ENCODE data around the gene IGSF21. TPM values are rescaled to one million over a fixed set of nuclear protein-coding genes. Genes with fewer than 3 reads are reported as not detected.

The IGSF21 gene
- total RNA-seq = not detected

DNA sequence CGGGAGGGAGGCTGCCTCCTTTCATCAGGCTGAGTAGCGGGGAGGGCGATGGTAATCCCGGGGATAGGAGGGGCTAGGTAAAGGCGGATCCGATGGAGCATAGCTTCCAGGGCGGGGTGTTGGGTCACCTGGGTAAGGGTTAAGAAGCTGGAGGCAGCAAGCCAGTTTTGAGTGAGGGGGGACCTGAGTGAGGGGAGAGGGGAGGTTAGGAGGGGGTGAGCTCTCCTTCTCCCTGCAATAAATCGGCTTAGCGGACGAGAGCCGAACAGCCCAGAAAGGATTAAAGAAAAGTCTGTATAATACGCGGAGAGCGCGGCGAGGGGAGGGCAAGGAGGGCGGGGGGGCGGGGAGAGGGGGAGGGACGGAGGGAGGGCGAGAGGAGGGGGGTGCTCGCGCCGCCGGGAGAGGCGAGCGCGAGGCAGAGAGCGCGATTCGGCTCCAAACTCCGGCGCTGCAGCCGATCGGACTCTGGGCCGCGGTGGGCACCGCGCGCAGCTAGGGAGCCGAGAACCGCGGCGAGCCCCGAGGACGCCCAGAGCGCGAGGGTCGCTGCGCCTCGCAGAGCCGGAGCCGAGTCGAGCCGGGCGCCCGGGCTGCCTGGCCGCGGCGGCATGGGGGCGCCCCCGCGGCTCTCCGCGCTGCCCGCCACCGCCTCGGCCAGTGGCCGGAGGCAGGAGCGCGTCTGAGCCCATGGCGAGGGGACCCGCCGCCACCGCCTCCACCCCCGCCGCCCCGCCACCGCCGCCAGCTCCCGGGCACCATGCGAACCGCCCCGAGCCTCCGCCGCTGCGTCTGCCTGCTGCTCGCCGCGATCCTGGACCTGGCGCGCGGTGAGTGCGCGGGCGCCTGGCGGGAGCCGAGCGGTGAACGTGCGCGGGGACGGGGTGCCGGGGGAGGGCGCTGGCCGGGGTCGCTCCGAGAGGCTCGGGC, at the start of gene IGSF21:
Gene IGSF21 (plus strand): TSS at position 430 of the 930 bp plus-strand sequence. CDS start 331 bp downstream, at position 761.
- Mint-ChIP-seq H3K27ac (no peak within 1 kb of the TSS), H3K9me3 (no peaks in the 10 kb centered on the region), H3K27me3 (peaks cover 54% of the 10 kb centered on the region), H3K36me3 (no peaks in the 10 kb centered on the region), H3K4me3 (no peak within 1 kb of the TSS), H3K4me1 (ENCODE audit: low read depth) (peaks cover 9% of the 10 kb centered on the region)
- ChIA-PET POLR2A (no interaction called here), CTCF (no interaction called here)
- intact Hi-C loops (cut with micrococcal nuclease) = no loop called here
- DNase-seq = no peak

DNA sequence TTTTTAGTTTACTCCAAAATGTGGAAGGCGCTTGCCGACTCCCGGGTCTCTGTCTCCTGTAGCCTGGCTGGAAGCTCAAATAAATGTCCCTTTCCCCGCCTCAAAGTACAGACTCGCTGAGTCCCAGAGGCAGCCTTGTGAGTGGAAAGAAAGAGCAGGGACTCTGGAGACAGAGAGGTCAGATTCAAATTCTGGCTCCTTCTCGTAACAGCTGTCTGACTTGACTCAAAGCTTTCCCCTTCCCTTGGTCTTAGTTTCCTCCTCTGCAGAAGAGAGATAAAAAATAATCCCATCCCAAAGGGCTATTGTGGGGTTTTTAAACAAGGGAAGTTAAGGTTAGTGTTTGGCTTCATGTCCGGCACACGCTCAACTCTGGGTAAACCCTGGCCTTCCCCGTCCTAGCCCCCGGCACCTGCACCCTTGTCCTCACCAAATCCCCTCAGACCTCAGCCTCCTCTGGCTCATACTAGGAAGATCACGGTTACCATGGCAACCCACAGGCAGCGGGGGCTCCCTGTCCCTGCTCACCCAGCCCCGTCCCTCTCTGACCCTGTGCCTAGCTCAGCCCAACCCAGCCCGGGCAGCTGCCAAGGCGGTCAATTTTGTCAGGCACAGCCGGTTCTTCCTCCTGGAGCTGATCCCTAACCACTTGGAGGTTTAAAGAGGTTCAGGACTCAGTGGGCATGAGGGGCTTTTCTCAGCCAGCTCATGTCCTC, 49.2 kb upstream of the IGSF21 start:
- no peak for DNase-seq
- Mint-ChIP-seq H3K36me3 (no peaks in the 10 kb centered on the region), H3K9me3 (no peaks in the 10 kb centered on the region), H3K27ac (no peak overlapping the region), H3K27me3 (peaks cover 11% of the 10 kb centered on the region), H3K4me3 (no peak overlapping the region), H3K4me1 (ENCODE audit: low read depth) (no peaks in the 10 kb centered on the region)
- intact Hi-C loops (cut with micrococcal nuclease) = no loop called here
- POLR2A ChIA-PET = no interaction called here
- CTCF ChIA-PET = no interaction called here

DNA sequence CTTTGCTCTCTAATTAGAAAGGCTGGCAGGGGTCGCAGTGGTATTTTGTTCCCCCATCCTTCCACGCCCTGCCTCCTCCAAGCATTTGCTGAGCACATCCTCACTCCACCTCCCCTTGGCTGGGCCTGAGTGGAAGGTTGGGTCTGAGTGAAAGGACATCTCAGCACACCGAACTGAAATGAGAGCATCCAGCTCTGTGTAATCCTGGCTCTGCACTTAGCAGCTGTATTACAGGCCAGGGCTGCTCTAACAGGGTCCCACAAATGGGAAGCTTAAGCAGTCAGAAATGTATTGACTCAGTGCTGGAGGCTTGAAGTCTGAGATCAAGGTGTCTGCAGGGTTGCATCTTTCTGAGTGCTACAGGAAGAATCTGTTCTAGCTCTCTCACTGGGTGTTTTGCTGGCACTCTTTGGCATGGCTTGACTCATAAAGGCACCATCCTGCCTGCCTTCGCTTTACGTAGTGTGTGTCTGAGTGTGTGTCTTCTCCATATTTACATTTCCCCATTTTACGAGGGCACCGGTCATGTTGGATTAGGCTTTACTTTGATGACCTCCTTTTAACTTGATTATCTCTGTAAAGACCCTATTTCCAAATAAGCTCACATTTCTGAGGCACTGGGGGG, 48.5 kb upstream of the IGSF21 start:
- no peaks in the 10 kb centered on the region for H3K36me3 Mint-ChIP-seq
- intact Hi-C loops (cut with micrococcal nuclease) = no loop called here
- H3K27me3 Mint-ChIP-seq = peaks cover 15% of the 10 kb centered on the region
- ChIA-PET CTCF (no interaction called here), POLR2A (no interaction called here)
- H3K9me3 Mint-ChIP-seq = no peaks in the 10 kb centered on the region
- no peak for DNase-seq
- H3K27ac Mint-ChIP-seq = no peak overlapping the region
- H3K4me3 Mint-ChIP-seq = no peak overlapping the region
- H3K4me1 Mint-ChIP-seq (ENCODE audit: low read depth) = no peaks in the 10 kb centered on the region

DNA sequence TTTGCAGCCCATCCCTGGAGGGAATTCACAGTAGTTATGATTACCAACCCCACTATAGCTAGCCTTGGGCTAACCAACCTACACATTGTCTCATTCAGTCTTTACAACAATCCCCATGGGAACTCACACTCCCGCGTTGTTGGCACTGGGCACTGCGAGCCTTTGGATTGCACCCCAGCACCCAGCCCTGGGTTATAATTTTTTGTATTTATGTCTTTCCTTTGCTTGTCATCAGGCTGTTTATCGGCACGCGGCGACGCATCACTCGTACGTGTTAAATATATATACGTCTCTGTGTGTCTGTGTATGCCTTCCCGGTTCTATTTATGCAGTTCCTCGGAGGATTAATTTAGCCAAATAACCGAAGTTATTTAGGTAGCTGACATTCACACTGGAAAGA, 47.2 kb upstream of the IGSF21 start:
- no peak overlapping the region for H3K27ac Mint-ChIP-seq
- peaks cover 11% of the 10 kb centered on the region for H3K27me3 Mint-ChIP-seq
- no peaks in the 10 kb centered on the region for H3K9me3 Mint-ChIP-seq
- H3K4me3 Mint-ChIP-seq = no peak overlapping the region
- POLR2A ChIA-PET = no interaction called here
- no peak for DNase-seq
- intact Hi-C loops (cut with micrococcal nuclease) = no loop called here
- CTCF ChIA-PET = interaction anchor here (0.7 kb wide), 1 partner anchor 556 kb away, joined by 4 read pairs; no protein-coding TSS in a partner anchor
- no peaks in the 10 kb centered on the region for H3K4me1 Mint-ChIP-seq (ENCODE audit: low read depth)
- no peaks in the 10 kb centered on the region for H3K36me3 Mint-ChIP-seq

DNA sequence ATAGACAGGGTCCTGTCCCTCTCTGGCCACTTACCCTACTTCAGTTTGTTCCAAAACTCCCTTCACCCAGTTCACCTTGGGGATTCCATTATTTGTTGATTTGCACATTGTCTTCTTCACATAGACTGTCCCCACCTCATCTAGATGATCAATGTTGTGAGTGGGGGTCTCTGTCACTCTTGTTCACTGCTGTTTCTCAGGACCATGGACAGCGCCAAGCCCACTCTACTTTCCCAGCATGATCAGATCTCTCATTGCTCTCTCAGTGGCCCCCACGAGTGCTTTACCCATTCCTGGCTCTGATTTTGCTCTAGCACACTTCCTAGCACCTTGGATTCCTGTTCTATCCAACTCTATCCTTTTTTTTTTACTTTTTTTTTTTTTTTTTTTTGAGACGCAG, 45.4 kb upstream of the IGSF21 start:
- no peak for DNase-seq
- Mint-ChIP-seq H3K4me1 (ENCODE audit: low read depth) (no peaks in the 10 kb centered on the region), H3K9me3 (no peaks in the 10 kb centered on the region), H3K27ac (no peak overlapping the region), H3K36me3 (no peaks in the 10 kb centered on the region), H3K27me3 (peaks cover 14% of the 10 kb centered on the region), H3K4me3 (no peak overlapping the region)
- ChIA-PET POLR2A (no interaction called here), CTCF (no interaction called here)
- intact Hi-C loops (cut with micrococcal nuclease) = no loop called here

DNA sequence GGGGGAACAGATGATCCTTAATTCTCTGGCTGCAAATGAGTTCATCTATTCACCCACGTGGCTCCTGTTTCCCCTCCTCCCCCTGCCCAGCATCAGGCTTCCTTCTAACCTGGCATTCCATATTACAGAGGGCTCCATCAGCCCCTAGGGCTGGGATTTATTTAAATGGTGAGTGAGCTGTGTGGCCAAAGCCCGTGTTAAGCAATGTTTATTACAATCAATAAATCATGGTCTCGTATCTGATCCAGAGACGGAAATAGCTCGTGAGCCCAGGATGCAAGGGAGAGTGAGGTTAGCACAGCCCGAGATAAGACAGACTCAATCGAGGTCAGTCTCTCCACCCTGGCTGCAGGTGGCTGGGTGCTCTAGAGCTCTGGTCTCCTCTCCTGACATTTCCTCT, 43.1 kb upstream of the IGSF21 start:
- POLR2A ChIA-PET = no interaction called here
- H3K4me1 Mint-ChIP-seq (ENCODE audit: low read depth) = peaks cover 9% of the 10 kb centered on the region

DNA sequence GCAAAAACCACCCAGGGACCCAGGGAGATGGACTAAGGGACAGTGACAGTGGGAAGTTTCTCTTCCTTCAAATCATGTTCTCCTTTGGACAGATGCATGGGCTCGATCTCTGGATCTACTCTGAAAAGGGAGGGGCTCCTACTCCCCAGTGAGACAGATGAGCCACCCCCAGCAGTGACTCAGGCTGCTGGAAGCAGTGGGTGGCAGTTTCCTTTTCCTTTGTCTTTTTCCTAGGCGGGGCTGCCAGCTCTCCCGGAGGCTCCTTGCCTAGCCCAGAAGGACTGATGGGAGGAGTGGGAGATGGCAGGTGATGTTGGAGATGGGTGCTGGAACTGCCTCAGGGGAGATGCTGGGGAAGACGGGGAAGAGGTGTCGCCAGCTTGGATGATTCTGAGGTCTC, 41.0 kb upstream of the IGSF21 start:
- Mint-ChIP-seq H3K36me3 (no peaks in the 10 kb centered on the region), H3K4me3 (no peak overlapping the region), H3K27me3 (peaks cover 13% of the 10 kb centered on the region), H3K27ac (no peak overlapping the region), H3K4me1 (ENCODE audit: low read depth) (peaks cover 13% of the 10 kb centered on the region), H3K9me3 (no peaks in the 10 kb centered on the region)
- no peak for DNase-seq
- intact Hi-C loops (cut with micrococcal nuclease) = no loop called here
- ChIA-PET CTCF (no interaction called here), POLR2A (no interaction called here)

More for the DNA sequence above, 43.1 kb upstream of the IGSF21 start:
- Mint-ChIP-seq H3K4me3 (no peak overlapping the region), H3K9me3 (no peaks in the 10 kb centered on the region), H3K27ac (no peak overlapping the region), H3K36me3 (no peaks in the 10 kb centered on the region), H3K27me3 (peaks cover 13% of the 10 kb centered on the region)
- CTCF ChIA-PET = no interaction called here
- no peak for DNase-seq
- intact Hi-C loops (cut with micrococcal nuclease) = no loop called here

DNA sequence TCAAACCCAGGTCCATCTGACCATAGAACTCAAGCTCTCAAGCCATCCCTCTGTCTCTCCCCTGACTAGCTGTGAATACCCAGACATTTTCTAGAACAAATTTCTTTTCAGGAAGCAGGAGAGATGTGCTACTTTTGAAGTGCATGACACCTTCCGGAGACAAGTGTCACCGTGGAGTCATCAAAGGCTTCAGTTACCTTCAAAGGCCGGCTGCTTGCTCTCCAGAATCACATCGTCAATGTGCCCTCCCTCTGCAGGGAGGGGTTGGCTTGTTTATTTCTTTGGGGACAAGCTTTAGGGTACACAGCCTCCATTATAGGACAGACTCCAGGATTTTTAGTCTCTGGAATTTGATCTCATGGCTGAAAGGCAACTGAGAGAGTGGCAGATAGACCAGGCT, 37.7 kb upstream of the IGSF21 start:
- H3K4me1 Mint-ChIP-seq (ENCODE audit: low read depth) = peaks cover 13% of the 10 kb centered on the region
- H3K36me3 Mint-ChIP-seq = no peaks in the 10 kb centered on the region
- no peaks in the 10 kb centered on the region for H3K9me3 Mint-ChIP-seq
- DNase-seq = peak; percentile 11
- ChIA-PET POLR2A (no interaction called here), CTCF (no interaction called here)
- no peak overlapping the region for H3K27ac Mint-ChIP-seq
- H3K4me3 Mint-ChIP-seq = no peak overlapping the region
- intact Hi-C loops (cut with micrococcal nuclease) = no loop called here
- peaks cover 7% of the 10 kb centered on the region for H3K27me3 Mint-ChIP-seq

DNA sequence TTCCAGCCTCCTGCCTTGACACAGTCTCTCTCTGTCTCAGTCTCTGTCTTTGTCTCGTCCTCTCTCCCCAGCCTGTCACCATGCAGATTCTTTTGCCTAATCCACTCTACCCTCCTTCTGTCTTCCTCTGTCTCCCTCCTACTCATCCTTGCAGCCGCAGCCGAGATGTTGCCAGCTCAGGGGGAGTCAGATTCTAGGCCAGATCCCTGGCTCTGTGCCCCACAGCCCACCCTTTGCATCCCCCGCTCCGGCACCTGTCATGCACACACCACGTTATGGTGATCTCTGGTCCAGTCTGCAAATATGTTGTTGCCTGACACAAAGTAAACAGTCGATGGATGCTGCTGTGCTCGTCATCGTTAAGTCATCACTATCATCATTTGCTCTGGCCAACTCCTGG, 35.5 kb upstream of the IGSF21 start:
- ChIA-PET CTCF (no interaction called here), POLR2A (no interaction called here)
- H3K27ac Mint-ChIP-seq = no peak overlapping the region
- peaks cover 3% of the 10 kb centered on the region for H3K27me3 Mint-ChIP-seq
- DNase-seq = no peak
- no peaks in the 10 kb centered on the region for H3K36me3 Mint-ChIP-seq
- intact Hi-C loops (cut with micrococcal nuclease) = no loop called here
- H3K9me3 Mint-ChIP-seq = no peaks in the 10 kb centered on the region
- no peak overlapping the region for H3K4me3 Mint-ChIP-seq
- peaks cover 13% of the 10 kb centered on the region for H3K4me1 Mint-ChIP-seq (ENCODE audit: low read depth)

DNA sequence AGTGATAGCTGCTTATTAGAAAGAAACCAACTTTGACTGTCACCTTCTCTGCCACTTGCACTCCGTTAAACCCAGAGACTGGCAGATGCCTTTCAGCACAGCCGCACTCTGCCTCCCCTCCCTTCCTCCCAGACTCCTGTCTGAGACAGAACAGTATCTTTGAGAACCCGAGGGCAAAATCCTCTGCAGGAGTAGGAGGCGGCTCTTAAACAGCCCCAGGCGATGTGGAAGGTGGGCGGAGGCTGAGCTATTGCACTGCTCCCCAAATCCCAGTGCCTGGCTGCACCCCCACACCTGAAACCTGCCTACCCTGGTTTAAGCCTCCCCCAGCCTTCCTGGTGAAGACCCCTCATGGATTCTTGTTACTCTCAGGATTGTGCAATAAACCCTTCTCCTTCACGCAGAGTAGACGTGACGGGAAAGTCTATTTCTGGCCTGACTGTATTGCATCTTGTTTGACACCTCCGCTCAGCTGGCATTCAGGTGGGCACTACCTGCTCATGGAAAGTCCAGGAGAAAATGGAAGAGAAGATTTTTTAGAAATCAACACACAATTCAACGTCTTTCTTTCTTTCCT, 34.4 kb upstream of the IGSF21 start:
- H3K9me3 Mint-ChIP-seq = no peaks in the 10 kb centered on the region
- no peaks in the 10 kb centered on the region for H3K36me3 Mint-ChIP-seq
- ChIA-PET CTCF (no interaction called here), POLR2A (no interaction called here)
- peaks cover 8% of the 10 kb centered on the region for H3K4me1 Mint-ChIP-seq (ENCODE audit: low read depth)
- H3K27ac Mint-ChIP-seq = no peak overlapping the region
- no peak overlapping the region for H3K4me3 Mint-ChIP-seq
- intact Hi-C loops (cut with micrococcal nuclease) = no loop called here
- peaks cover 3% of the 10 kb centered on the region for H3K27me3 Mint-ChIP-seq
- DNase-seq = no peak

DNA sequence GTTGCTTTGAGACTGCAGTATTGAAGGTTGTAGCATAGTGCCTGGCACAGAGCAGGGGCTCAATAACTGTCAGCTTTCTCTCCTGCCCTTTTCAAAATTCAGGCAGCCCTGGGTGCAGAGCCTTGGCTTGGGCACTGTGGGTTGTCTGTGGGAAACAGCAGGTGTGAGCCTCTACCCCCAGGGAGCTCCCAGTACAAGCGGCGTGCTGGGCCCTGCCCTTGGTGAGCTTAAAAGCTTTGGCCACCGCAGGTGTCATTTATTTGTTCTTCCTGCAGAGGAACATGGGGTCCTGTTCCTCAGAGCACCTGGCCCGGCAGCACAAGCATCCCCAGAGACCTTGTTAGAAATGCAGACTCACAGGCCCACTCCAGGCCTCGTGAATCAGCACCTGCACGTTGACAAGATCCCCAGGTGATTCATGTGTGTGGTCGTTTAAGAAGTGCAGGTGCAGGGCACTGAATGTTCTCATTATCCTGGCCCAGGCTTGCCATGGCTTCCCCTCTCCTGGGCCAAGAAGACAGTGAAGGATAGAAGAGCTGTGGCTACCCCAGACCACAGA, 29.9 kb upstream of the IGSF21 start:
- no peaks in the 10 kb centered on the region for H3K9me3 Mint-ChIP-seq
- peaks cover 3% of the 10 kb centered on the region for H3K27me3 Mint-ChIP-seq
- DNase-seq = no peak
- no peaks in the 10 kb centered on the region for H3K4me1 Mint-ChIP-seq (ENCODE audit: low read depth)
- ChIA-PET CTCF (no interaction called here), POLR2A (no interaction called here)
- H3K36me3 Mint-ChIP-seq = no peaks in the 10 kb centered on the region
- intact Hi-C loops (cut with micrococcal nuclease) = no loop called here
- no peak overlapping the region for H3K4me3 Mint-ChIP-seq
- H3K27ac Mint-ChIP-seq = no peak overlapping the region

Data from activated CD4-positive, alpha-beta memory T cell treated with anti-CD3 and anti-CD28 coated beads for 36 hours (primary cell).